ENCODE data around the gene ZFP90.

- TF ChIP-seq POLR2A (IDR thresholded peaks at IDR 0.05; ENCODE audit: low read depth, low read length) (no peak), POLR2AphosphoS5 (IDR thresholded peaks at IDR 0.05; ENCODE audit: low read depth, low read length) (no peak)
Measured at GRCh38 chr16:68548947-68549346, 9.9 kb downstream of the ZFP90 start.
